ENCODE measurements around the gene LRRC9. TPM values are rescaled to one million over a fixed set of nuclear protein-coding genes. Genes with fewer than 3 reads are reported as not detected.

LRRC9 gene
- total RNA-seq, 3 donors from 2014 or later (not counting 1 experiment from before 2014, with no cell fraction given): not detected

DNA sequence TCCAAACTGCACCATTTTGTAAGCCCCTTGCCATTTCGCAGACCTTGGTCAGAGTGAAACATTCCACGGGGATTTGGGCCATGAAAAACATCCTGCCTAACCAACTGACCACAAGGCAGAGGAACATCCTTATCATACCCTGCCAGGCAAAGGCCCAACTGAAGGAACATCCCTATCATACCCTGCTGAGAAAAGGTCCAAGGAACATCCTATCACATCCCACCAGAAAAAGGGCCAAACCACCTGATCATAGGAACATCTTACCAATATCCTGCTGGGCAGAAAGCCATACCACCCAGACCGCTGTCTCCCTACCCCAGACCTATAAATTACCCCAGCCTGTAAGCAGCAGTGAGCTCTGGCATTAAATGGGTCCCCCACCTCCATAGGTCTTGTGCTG is 19.4 kb upstream of the LRRC9 start:
- no peaks in the 10 kb centered on the region for H3K36me3 Mint-ChIP-seq
- H3K27me3 Mint-ChIP-seq (ENCODE audit: low read depth in 2 of 2): peaks cover 4 to 12% of the 10 kb centered on the region in 2 donors
- no peak for ATAC-seq
- no peaks in the 10 kb centered on the region for H3K9me3 Mint-ChIP-seq
- H3K4me3 Mint-ChIP-seq: no peak overlapping the region
- intact Hi-C loops (cut with micrococcal nuclease): no loop called here
- no peaks in the 10 kb centered on the region for H3K36me3 ChIP-seq (ENCODE audit: control insufficient read depth, insufficient read depth, low read length)
- no peak overlapping the region for H3K27ac ChIP-seq (ENCODE audit: low read length)
- no peaks in the 10 kb centered on the region for H3K9me3 ChIP-seq (ENCODE audit: control insufficient read depth, insufficient read depth, low read length)
- TF ChIP-seq, protein P1, sequence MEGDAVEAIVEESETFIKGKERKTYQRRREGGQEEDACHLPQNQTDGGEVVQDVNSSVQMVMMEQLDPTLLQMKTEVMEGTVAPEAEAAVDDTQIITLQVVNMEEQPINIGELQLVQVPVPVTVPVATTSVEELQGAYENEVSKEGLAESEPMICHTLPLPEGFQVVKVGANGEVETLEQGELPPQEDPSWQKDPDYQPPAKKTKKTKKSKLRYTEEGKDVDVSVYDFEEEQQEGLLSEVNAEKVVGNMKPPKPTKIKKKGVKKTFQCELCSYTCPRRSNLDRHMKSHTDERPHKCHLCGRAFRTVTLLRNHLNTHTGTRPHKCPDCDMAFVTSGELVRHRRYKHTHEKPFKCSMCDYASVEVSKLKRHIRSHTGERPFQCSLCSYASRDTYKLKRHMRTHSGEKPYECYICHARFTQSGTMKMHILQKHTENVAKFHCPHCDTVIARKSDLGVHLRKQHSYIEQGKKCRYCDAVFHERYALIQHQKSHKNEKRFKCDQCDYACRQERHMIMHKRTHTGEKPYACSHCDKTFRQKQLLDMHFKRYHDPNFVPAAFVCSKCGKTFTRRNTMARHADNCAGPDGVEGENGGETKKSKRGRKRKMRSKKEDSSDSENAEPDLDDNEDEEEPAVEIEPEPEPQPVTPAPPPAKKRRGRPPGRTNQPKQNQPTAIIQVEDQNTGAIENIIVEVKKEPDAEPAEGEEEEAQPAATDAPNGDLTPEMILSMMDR (IDR thresholded peaks at IDR 0.05): no peak
- WGBS (ENCODE audit: insufficient coverage): 80% methylated on average over 3 of the region's 3 CpGs
- H3K4me1 Mint-ChIP-seq: no peaks in the 10 kb centered on the region
- no peak for DNase-seq
- H3K4me1 ChIP-seq (ENCODE audit: control insufficient read depth, insufficient read depth, low read length): no peaks in the 10 kb centered on the region
- H3K27me3 ChIP-seq (ENCODE audit: control insufficient read depth, insufficient read depth, low read length): no peaks in the 10 kb centered on the region
- H3K27ac Mint-ChIP-seq: no peak overlapping the region
- no peak overlapping the region for H3K4me3 ChIP-seq (ENCODE audit: low read length)

DNA sequence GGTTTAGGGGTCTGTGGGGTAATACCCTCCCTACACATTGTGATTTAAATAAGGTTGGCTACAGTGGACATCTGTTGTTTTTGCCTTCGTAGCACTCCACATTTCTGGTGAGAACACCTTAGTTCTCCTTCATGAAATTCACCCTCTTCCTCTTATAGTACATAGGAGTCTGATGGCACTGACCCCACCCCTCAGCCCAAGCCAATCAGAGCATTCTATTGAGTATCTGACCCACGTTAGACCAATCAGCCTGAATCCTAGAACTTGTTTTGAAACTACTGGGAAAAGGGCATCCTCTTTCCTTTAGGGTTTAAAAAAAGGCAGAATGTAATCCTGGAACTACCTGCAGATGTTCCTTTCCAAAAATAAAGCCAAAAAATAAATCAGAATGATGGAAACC is 15.8 kb upstream of the LRRC9 start:
- intact Hi-C loops (cut with micrococcal nuclease): no loop called here
- H3K9me3 ChIP-seq (ENCODE audit: control insufficient read depth, insufficient read depth, low read length): no peaks in the 10 kb centered on the region
- no peaks in the 10 kb centered on the region for H3K4me1 ChIP-seq (ENCODE audit: control insufficient read depth, insufficient read depth, low read length)
- DNase-seq: no peak
- H3K36me3 ChIP-seq (ENCODE audit: control insufficient read depth, insufficient read depth, low read length): no peaks in the 10 kb centered on the region
- Mint-ChIP-seq H3K36me3 (no peaks in the 10 kb centered on the region), H3K27ac (no peak overlapping the region), H3K27me3 (ENCODE audit: low read depth in 2 of 2) (peaks cover 4 to 7% of the 10 kb centered on the region in 2 donors), H3K9me3 (no peaks in the 10 kb centered on the region), H3K4me3 (no peak overlapping the region), H3K4me1 (no peaks in the 10 kb centered on the region)
- ATAC-seq: no peak
- no peak overlapping the region for H3K4me3 ChIP-seq (ENCODE audit: low read length)
- no peak overlapping the region for H3K27ac ChIP-seq (ENCODE audit: low read length)
- H3K27me3 ChIP-seq (ENCODE audit: control insufficient read depth, insufficient read depth, low read length): no peaks in the 10 kb centered on the region
- WGBS (ENCODE audit: insufficient coverage): 55% methylated on average over 2 of the region's 2 CpGs
- TF ChIP-seq, protein P1 (IDR thresholded peaks at IDR 0.05): no peak

DNA sequence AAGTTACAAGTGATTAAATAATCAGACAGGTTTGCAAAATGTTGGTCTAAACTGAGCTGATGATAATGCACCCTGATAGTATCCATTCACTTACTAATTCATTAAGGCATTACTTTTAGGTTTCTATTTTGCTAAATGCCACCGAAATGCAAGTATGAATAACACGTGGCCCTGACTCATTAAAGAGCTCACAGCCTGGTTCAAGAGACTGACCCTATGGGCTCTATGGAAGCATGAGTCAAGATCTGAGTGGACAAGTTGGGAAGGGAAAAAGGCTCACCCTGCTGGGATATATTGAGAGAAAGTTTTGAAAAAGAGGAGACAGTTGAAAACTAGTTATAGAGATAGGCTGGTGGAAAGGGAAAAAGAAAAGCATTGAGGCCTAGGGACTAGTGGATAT is 14.8 kb upstream of the LRRC9 start:
- Mint-ChIP-seq H3K27me3 (ENCODE audit: low read depth in 2 of 2) (peaks cover 4 to 6% of the 10 kb centered on the region in 2 donors), H3K9me3 (no peaks in the 10 kb centered on the region), H3K4me3 (no peak overlapping the region), H3K4me1 (no peaks in the 10 kb centered on the region), H3K36me3 (no peaks in the 10 kb centered on the region), H3K27ac (no peak overlapping the region)
- Histone ChIP-seq H3K4me1 (ENCODE audit: control insufficient read depth, insufficient read depth, low read length) (no peaks in the 10 kb centered on the region), H3K27ac (ENCODE audit: low read length) (no peak overlapping the region), H3K27me3 (ENCODE audit: control insufficient read depth, insufficient read depth, low read length) (no peaks in the 10 kb centered on the region), H3K36me3 (ENCODE audit: control insufficient read depth, insufficient read depth, low read length) (no peaks in the 10 kb centered on the region), H3K9me3 (ENCODE audit: control insufficient read depth, insufficient read depth, low read length) (no peaks in the 10 kb centered on the region), H3K4me3 (ENCODE audit: low read length) (no peak overlapping the region)
- intact Hi-C loops (cut with micrococcal nuclease): no loop called here
- no peak for DNase-seq
- TF ChIP-seq, protein P1 (IDR thresholded peaks at IDR 0.05): no peak
- 87% methylated on average over 2 of the region's 2 CpGs for WGBS (ENCODE audit: insufficient coverage)
- ATAC-seq: no peak

DNA sequence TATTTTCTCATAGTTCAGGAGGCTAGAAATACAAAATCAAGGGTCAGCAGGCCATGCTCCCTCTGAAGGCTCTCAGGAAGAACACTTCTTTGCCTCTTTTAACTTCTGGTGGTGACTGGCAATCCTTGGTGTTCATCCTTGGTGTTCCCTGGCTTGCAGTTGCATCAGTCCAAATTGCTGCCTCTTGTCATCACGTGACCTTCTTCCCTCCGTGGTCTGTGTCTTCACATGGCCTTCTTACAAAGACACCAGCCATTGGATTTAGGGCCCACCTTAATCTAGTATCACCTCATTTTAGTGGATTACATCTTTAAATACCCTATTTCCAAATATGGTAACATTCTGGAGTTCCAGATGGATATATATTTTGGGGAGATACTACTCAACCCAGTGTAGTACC is 7.5 kb upstream of the LRRC9 start:
- ATAC-seq: no peak
- WGBS (ENCODE audit: insufficient coverage): 85% methylated on average over 2 of the region's 2 CpGs
- no peaks in the 10 kb centered on the region for H3K4me1 ChIP-seq (ENCODE audit: control insufficient read depth, insufficient read depth, low read length)
- Mint-ChIP-seq H3K9me3 (no peaks in the 10 kb centered on the region), H3K36me3 (no peaks in the 10 kb centered on the region), H3K27ac (no peak overlapping the region), H3K4me1 (no peaks in the 10 kb centered on the region), H3K27me3 (ENCODE audit: low read depth in 2 of 2) (peaks cover 23 to 25% of the 10 kb centered on the region in 2 donors), H3K4me3 (no peak overlapping the region)
- no peaks in the 10 kb centered on the region for H3K36me3 ChIP-seq (ENCODE audit: control insufficient read depth, insufficient read depth, low read length)
- no peak for DNase-seq
- H3K4me3 ChIP-seq (ENCODE audit: low read length): no peak overlapping the region
- TF ChIP-seq, protein P1 (IDR thresholded peaks at IDR 0.05): no peak
- H3K9me3 ChIP-seq (ENCODE audit: control insufficient read depth, insufficient read depth, low read length): no peaks in the 10 kb centered on the region
- H3K27ac ChIP-seq (ENCODE audit: low read length): no peak overlapping the region
- peaks cover 8% of the 10 kb centered on the region for H3K27me3 ChIP-seq (ENCODE audit: control insufficient read depth, insufficient read depth, low read length)
- intact Hi-C loops (cut with micrococcal nuclease): no loop called here
